Parathyroid adenoma (tissue), 2 donors: ENCODE results near the gene R3HDM2.
"Not testable (repeated sequence)": the region's sequence is repeated elsewhere in the genome, so short reads cannot be mapped to it uniquely, and the experiment has no call there.

Experiments used
- H2AFZ ChIP-seq: fragments of 300-600 bp; sonication (generic); one replicate; pipeline ENCODE4 v1.7.0; 2017; ENCODE audit warnings: antibody characterized with exemption, mild to moderate bottlenecking
- H3K27ac ChIP-seq: fragments of 300-600 bp; sonication (generic); one replicate; pipeline ENCODE4 v1.7.0; 2017
- H3K27me3 ChIP-seq: fragments of 300-600 bp; sonication (generic); one replicate; pipeline ENCODE4 v1.7.0; 2017; ENCODE audit warnings: low read length; ENCODE audit not compliant: control insufficient read depth, insufficient read depth
- H3K36me3 ChIP-seq: fragments of 300-600 bp; sonication (generic); one replicate; pipeline ENCODE4 v1.7.0; 2017; ENCODE audit warnings: low read length; ENCODE audit not compliant: control insufficient read depth, insufficient read depth
- H3K4me1 ChIP-seq: fragments of 300-600 bp; sonication (generic); one replicate; pipeline ENCODE4 v1.7.0; 2017; ENCODE audit warnings: control low read depth
- H3K4me2 ChIP-seq: fragments of 300-600 bp; sonication (generic); one replicate; pipeline ENCODE4 v1.7.0; 2017; ENCODE audit warnings: low read length
- H3K4me3 ChIP-seq: fragments of 300-600 bp; sonication (generic); one replicate; pipeline ENCODE4 v1.7.0; 2017; ENCODE audit warnings: low read depth, low read length
- H3K79me2 ChIP-seq: fragments of 300-600 bp; sonication (generic); one replicate; pipeline ENCODE4 v1.7.0; 2017; ENCODE audit warnings: control low read depth
- H3K9ac ChIP-seq: fragments of 300-600 bp; sonication (generic); one replicate; pipeline ENCODE4 v1.7.0; 2017; ENCODE audit warnings: mild to moderate bottlenecking
- H3K9me3 ChIP-seq: fragments of 300-600 bp; sonication (generic); one replicate; pipeline ENCODE4 v1.7.0; 2017; ENCODE audit warnings: low read length; ENCODE audit not compliant: control insufficient read depth
- CTCF ChIP-seq: fragments of 300-600 bp; sonication (generic); IDR thresholded peaks from one replicate; pipeline ENCODE4 v1.7.0; 2017; ENCODE audit warnings: antibody characterized with exemption, mild to moderate bottlenecking
- donor health status: primary hyperparathyroidism.

Gene R3HDM2

GRCh38 chr12:57449375-57449774 lies 18.5 kb upstream of the R3HDM2 start:
- no peak for TF ChIP-seq CTCF
- no peak overlapping the region for H3K4me3 ChIP-seq
- no peak overlapping the region for H2AFZ ChIP-seq
- H3K27me3 ChIP-seq = no peaks in the 10 kb centered on the region
- H3K4me2 ChIP-seq = no peak overlapping the region
- no peaks in the 10 kb centered on the region for H3K79me2 ChIP-seq
- H3K9ac ChIP-seq = no peak overlapping the region
- no peaks in the 10 kb centered on the region for H3K9me3 ChIP-seq
- no peaks in the 10 kb centered on the region for H3K4me1 ChIP-seq
- no peak overlapping the region for H3K27ac ChIP-seq
- no peaks in the 10 kb centered on the region for H3K36me3 ChIP-seq

GRCh38 chr12:57448669-57449068 lies 17.8 kb upstream of the R3HDM2 start:
- H3K4me3 ChIP-seq = no peak overlapping the region
- no peaks in the 10 kb centered on the region for H3K4me1 ChIP-seq
- no peaks in the 10 kb centered on the region for H3K36me3 ChIP-seq
- no peak overlapping the region for H3K27ac ChIP-seq
- H3K4me2 ChIP-seq = no peak overlapping the region
- no peak for TF ChIP-seq CTCF
- no peak overlapping the region for H3K9ac ChIP-seq
- no peaks in the 10 kb centered on the region for H3K27me3 ChIP-seq
- no peak overlapping the region for H2AFZ ChIP-seq
- no peaks in the 10 kb centered on the region for H3K79me2 ChIP-seq
- no peaks in the 10 kb centered on the region for H3K9me3 ChIP-seq

- H3K27me3 ChIP-seq = no peaks in the 10 kb centered on the region
- no peak overlapping the region for H3K4me2 ChIP-seq
- H3K4me1 ChIP-seq = no peaks in the 10 kb centered on the region
- no peaks in the 10 kb centered on the region for H3K9me3 ChIP-seq
- no peak overlapping the region for H3K9ac ChIP-seq
- no peaks in the 10 kb centered on the region for H3K36me3 ChIP-seq
- H3K4me3 ChIP-seq = no peak overlapping the region
- no peaks in the 10 kb centered on the region for H3K79me2 ChIP-seq
- no peak overlapping the region for H2AFZ ChIP-seq
- H3K27ac ChIP-seq = no peak overlapping the region
- TF ChIP-seq CTCF = no peak
Observed at GRCh38 chr12:57446292-57446960, 15.6 kb upstream of the R3HDM2 start.

GRCh38 chr12:57444744-57445143 lies 13.9 kb upstream of the R3HDM2 start:
- Histone ChIP-seq H3K27ac (no peak overlapping the region), H3K4me2 (no peak overlapping the region), H3K4me3 (no peak overlapping the region), H3K9me3 (no peaks in the 10 kb centered on the region), H2AFZ (peak overlapping the region; percentile 1), H3K79me2 (no peaks in the 10 kb centered on the region), H3K9ac (no peak overlapping the region), H3K4me1 (no peaks in the 10 kb centered on the region), H3K36me3 (no peaks in the 10 kb centered on the region), H3K27me3 (no peaks in the 10 kb centered on the region)
- no peak for TF ChIP-seq CTCF

GRCh38 chr12:57444337-57444736 lies 13.5 kb upstream of the R3HDM2 start:
- H3K4me1 ChIP-seq, H3K36me3 ChIP-seq, H3K9me3 ChIP-seq, H3K27ac ChIP-seq, H3K27me3 ChIP-seq, H2AFZ ChIP-seq, H3K4me3 ChIP-seq, H3K79me2 ChIP-seq, H3K4me2 ChIP-seq, H3K9ac ChIP-seq: not testable (repeated sequence)
